H1 (cell line): ENCODE results near the gene ANKS1B. TPM values are rescaled to one million over a fixed set of nuclear protein-coding genes. Genes with fewer than 3 reads are reported as not detected.

Experiments
- CTCF ChIA-PET: fragments of 300-600 bp; sonication (Branson Sonifier 250); formaldehyde crosslinking; loops from one replicate; lab custom pipeline; 2021; ENCODE audit not compliant: partially characterized antibody; lab: Charles Lee
- POLR2A ChIA-PET: fragments of 300-600 bp; sonication (Branson Sonifier 250); formaldehyde crosslinking; loops from one replicate; lab custom pipeline; 2021; ENCODE audit warnings: inconsistent platforms; ENCODE audit not compliant: partially characterized antibody; lab: Charles Lee
- DNase-seq, 2 experiments: peaks; one replicate each; pipeline versions ENCODE4 v3.0.0 to v3.0.0-alpha.2; 2010 to 2022; ENCODE audit warnings: low spot score in 2 of 2, low read depth in 1 of 2, mixed read lengths in 1 of 2
- FAIRE-seq: peaks from 2 replicates; lab custom pipeline; 2011; peaks lifted over from hg19 to GRCh38; lab: Jason Lieb, UNC
- H2AFZ ChIP-seq: 2 replicates; pipeline ENCODE4 v1.8.1; 2012; ENCODE audit warnings: low read length, inconsistent platforms
- H2AK5ac ChIP-seq: 2 replicates; pipeline ENCODE4 v1.6.1; 2013; ENCODE audit warnings: low read depth, low read length
- H2BK120ac ChIP-seq: replicated peaks from 2 replicates; pipeline ENCODE3; 2013; ENCODE audit warnings: low read depth, low read length, inconsistent platforms
- H2BK12ac ChIP-seq: 2 replicates; pipeline ENCODE4 v1.6.1; 2013; ENCODE audit warnings: low read depth, low read length
- H2BK15ac ChIP-seq: 2 replicates; pipeline ENCODE4 v1.6.1; 2013; ENCODE audit warnings: low read length
- H2BK20ac ChIP-seq: 2 replicates; pipeline ENCODE4 v1.6.1; 2013; ENCODE audit warnings: low read length
- H2BK5ac ChIP-seq: 2 replicates; pipeline ENCODE4 v1.6.1; 2013; ENCODE audit warnings: low read depth, low read length
- H3K14ac ChIP-seq: 2 replicates; pipeline ENCODE4 v1.6.1; 2013; ENCODE audit warnings: inconsistent platforms; ENCODE audit not compliant: insufficient read length
- H3K18ac ChIP-seq: 2 replicates; pipeline ENCODE4 v1.6.1; 2013; ENCODE audit warnings: low read length; ENCODE audit errors: extremely low read depth
- H3K23ac ChIP-seq: 2 replicates; pipeline ENCODE4 v1.6.1; 2013; ENCODE audit warnings: inconsistent platforms; ENCODE audit not compliant: insufficient read length
- H3K23me2 ChIP-seq: 2 replicates; pipeline ENCODE4 v1.6.1; 2013; ENCODE audit warnings: low read depth, low read length
- H3K27ac ChIP-seq: 2 replicates; pipeline ENCODE4 v1.6.1; 2011; ENCODE audit warnings: low read depth, low read length, inconsistent platforms
- H3K27me3 ChIP-seq, 4 experiments: replicated peaks in 1 of 4; 1 replicate in 1 of 4; 2 replicates in 3 of 4; pipeline versions ENCODE4 v1.6.1 to v1.8.1; 2011 to 2013; ENCODE audit warnings: low read length in 3 of 4, mild to moderate bottlenecking in 3 of 4, inconsistent platforms in 2 of 4, mixed read lengths in 2 of 4, moderate library complexity in 1 of 4; ENCODE audit not compliant: control insufficient read depth in 3 of 4, insufficient read depth in 3 of 4; ENCODE audit errors: extremely low read depth in 1 of 4
- H3K36me3 ChIP-seq, 4 experiments: 2 replicates each; pipeline versions ENCODE4 v1.6.1 to v1.8.1; 2011 to 2013; ENCODE audit warnings: mild to moderate bottlenecking in 4 of 4, low read length in 3 of 4, moderate library complexity in 2 of 4, control low read depth in 1 of 4, inconsistent platforms in 1 of 4; ENCODE audit not compliant: insufficient read depth in 4 of 4, control insufficient read depth in 2 of 4
- H3K4ac ChIP-seq: replicated peaks from 2 replicates; pipeline ENCODE3; 2013; ENCODE audit warnings: low read length, low read depth, mixed read lengths, inconsistent platforms; ENCODE audit not compliant: insufficient read length
- H3K4me1 ChIP-seq, 4 experiments: replicated peaks in 1 of 4; 1 replicate in 1 of 4; 2 replicates in 3 of 4; pipeline versions ENCODE4 v1.6.1 to v1.8.1; 2011 to 2013; ENCODE audit warnings: low read length in 3 of 4, inconsistent platforms in 2 of 4, mixed read lengths in 1 of 4; ENCODE audit not compliant: insufficient read depth in 4 of 4, control insufficient read depth in 3 of 4
- H3K4me2 ChIP-seq, 2 experiments: 2 replicates each; pipeline versions ENCODE4 v1.6.1 to v1.8.1; 2011 to 2013; ENCODE audit warnings: low read depth in 2 of 2, low read length in 2 of 2, control low read depth in 1 of 2, inconsistent platforms in 1 of 2, mild to moderate bottlenecking in 1 of 2; ENCODE audit not compliant: insufficient read depth in 1 of 2
- H3K4me3 ChIP-seq, 4 experiments: fragments of 200-600, 300-600 bp in 1 of 4; sonication (generic), shearing (Covaris generic), sonication (Bioruptor Twin) in 1 of 4; 2 replicates each; pipeline versions ENCODE4 v1.5.1 to v1.8.1; 2011 to 2016; ENCODE audit warnings: low read length in 4 of 4, low read depth in 3 of 4, control low read depth in 2 of 4, inconsistent platforms in 2 of 4, mild to moderate bottlenecking in 2 of 4, mixed read lengths in 1 of 4, moderate library complexity in 1 of 4; ENCODE audit not compliant: insufficient read depth in 2 of 4; ENCODE audit errors: extremely low read depth in 1 of 4
- H3K56ac ChIP-seq: replicated peaks from 2 replicates; pipeline ENCODE3; 2013; ENCODE audit warnings: low read depth, mild to moderate bottlenecking, mixed read lengths, low read length, inconsistent platforms; ENCODE audit not compliant: insufficient read length
- H3K79me1 ChIP-seq: 2 replicates; pipeline ENCODE4 v1.6.1; 2013; ENCODE audit warnings: low read depth, low read length, control low read depth
- H3K79me2 ChIP-seq, 2 experiments: 2 replicates each; pipeline versions ENCODE4 v1.6.1 to v1.8.1; 2012 to 2013; ENCODE audit warnings: low read length in 2 of 2, mild to moderate bottlenecking in 2 of 2, inconsistent platforms in 1 of 2; ENCODE audit not compliant: insufficient read depth in 2 of 2, control insufficient read depth in 1 of 2
- H3K9ac ChIP-seq, 4 experiments: replicated peaks in 1 of 4; 1 replicate in 1 of 4; 2 replicates in 3 of 4; pipeline versions ENCODE4 v1.6.1 to v1.8.1; 2011 to 2013; ENCODE audit warnings: low read depth in 3 of 4, low read length in 3 of 4, control low read depth in 2 of 4, mild to moderate bottlenecking in 2 of 4, moderate library complexity in 2 of 4, inconsistent platforms in 1 of 4; ENCODE audit errors: extremely low read depth in 1 of 4
- H3K9me3 ChIP-seq, 2 experiments: 2 replicates each; pipeline versions ENCODE4 v1.6.1 to v1.8.1; 2012 to 2013; ENCODE audit warnings: mild to moderate bottlenecking in 2 of 2, moderate library complexity in 2 of 2, control low read depth in 1 of 2, inconsistent platforms in 1 of 2, low read depth in 1 of 2, low read length in 1 of 2, mixed read lengths in 1 of 2; ENCODE audit not compliant: insufficient read depth in 2 of 2
- H4K20me1 ChIP-seq, 2 experiments: replicated peaks in 1 of 2; 2 replicates each; pipeline versions ENCODE3 to v1.8.1; 2011 to 2013; ENCODE audit warnings: inconsistent platforms in 2 of 2, low read length in 2 of 2, mild to moderate bottlenecking in 1 of 2; ENCODE audit not compliant: insufficient read depth in 2 of 2, control insufficient read depth in 1 of 2
- H4K5ac ChIP-seq: 2 replicates; pipeline ENCODE4 v1.6.1; 2013; ENCODE audit warnings: low read length, low read depth, mixed read lengths, inconsistent platforms; ENCODE audit not compliant: insufficient read length
- H4K8ac ChIP-seq: 2 replicates; pipeline ENCODE4 v1.8.0; 2013; ENCODE audit warnings: mild to moderate bottlenecking, moderate library complexity, low read length, inconsistent platforms; ENCODE audit not compliant: insufficient read depth; ENCODE audit errors: extremely low read depth
- H4K91ac ChIP-seq: replicated peaks from 2 replicates; pipeline ENCODE3; 2013; ENCODE audit warnings: low read length, mixed read lengths, inconsistent platforms; ENCODE audit not compliant: insufficient read length
- CHD2 ChIP-seq: IDR thresholded peaks from 2 replicates; pipeline ENCODE4 v1.6.1; 2012; ENCODE audit warnings: low read length, improper control_type of control experiment
- EP300 ChIP-seq, 2 experiments: IDR thresholded peaks; 1 replicate in 1 of 2; 2 replicates in 1 of 2; pipeline ENCODE4 v1.6.1; 2011 to 2012; ENCODE audit warnings: low read depth in 2 of 2, low read length in 2 of 2, mild to moderate bottlenecking in 2 of 2, borderline replicate concordance in 1 of 2, inconsistent platforms in 1 of 2, moderate library complexity in 1 of 2
- JUND ChIP-seq: IDR thresholded peaks from 2 replicates; pipeline ENCODE4 v1.6.1; 2011; ENCODE audit warnings: mild to moderate bottlenecking, improper control_type of control experiment, low read length
- TEAD4 ChIP-seq: IDR thresholded peaks from 2 replicates; pipeline ENCODE4 v1.6.1; 2012; ENCODE audit warnings: low read depth, low read length, inconsistent platforms, mixed read lengths
- WGBS, 2 experiments: shearing (Covaris generic) in 1 of 2; methylation state at CpG; one replicate each; pipeline versions ENCODE4 v1.1.6 to v1.1.7; 2013 to 2015; ENCODE audit warnings: low lambda C conversion rate in 2 of 2, mixed read lengths in 2 of 2, inconsistent platforms in 1 of 2, low coverage in 1 of 2, missing lambda C conversion rate in 1 of 2; ENCODE audit not compliant: insufficient replicate concordance in 2 of 2, insufficient coverage in 1 of 2, insufficient read length in 1 of 2; ENCODE audit errors: extremely low coverage in 1 of 2, missing lambda C conversion rate in 1 of 2; 5-methylcytosine and 5-hydroxymethylcytosine counted together
- polyA plus RNA-seq, 7 experiments: library from polyadenylated mRNA; depleted of rRNA in 3 of 7; stranded (reverse) in 5 of 7; unstranded in 2 of 7; fragments of >200 nt in 5 of 7; fragments of 200-250 nt in 2 of 7; gene quantifications; 1 replicate in 5 of 7; 2 replicates in 1 of 7; 4 replicates in 1 of 7; pipeline versions ENCODE4 v1.2.1 to v1.2.3, GENCODE V29; 2011 to 2013; ENCODE audit warnings: missing spikeins in 2 of 7, mixed read lengths in 2 of 7
- total RNA-seq: library from RNA; stranded (reverse); fragmentation: NEBNext Ultra II Directional; extraction: Animal tissue kit (Norgen Biotek cat#: 25700); gene quantifications from 2 replicates; pipeline ENCODE4 v1.2.1, GENCODE V29; 2021

Gene ANKS1B
- total and polyA plus RNA-seq, 2 of the 8 experiments (the other 6 are each of a cell fraction or from before 2014, with no cell fraction given) = 2.7 to 6.1 TPM

DNA sequence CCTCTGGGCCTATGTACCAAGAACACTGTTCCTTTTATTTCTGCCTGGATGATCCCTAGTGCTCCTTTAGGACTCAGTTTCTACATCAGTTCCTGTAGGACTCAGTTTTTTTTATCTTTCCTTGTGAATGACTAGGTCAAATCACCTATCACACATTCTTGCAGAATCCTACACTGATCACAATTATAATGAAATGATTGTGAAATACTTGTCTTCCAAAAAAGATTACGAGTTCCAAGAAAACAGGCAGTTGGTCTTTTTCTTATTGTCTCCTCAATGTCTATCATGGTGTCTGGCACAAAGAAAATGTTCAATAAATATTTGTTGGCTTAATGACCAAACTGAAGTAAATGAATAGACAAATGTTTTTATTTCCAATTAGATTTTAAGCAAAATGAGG lies 432.7 kb downstream of the ANKS1B start:
- H3K79me2 ChIP-seq = no peaks in the 10 kb centered on the region
- POLR2A ChIA-PET = no interaction called here
- no peak overlapping the region for H2BK12ac ChIP-seq
- H3K56ac ChIP-seq = no peak overlapping the region
- H3K4me1 ChIP-seq = no peaks in the 10 kb centered on the region
- H2AFZ ChIP-seq = no peak overlapping the region
- H3K4me2 ChIP-seq = no peak overlapping the region
- H2BK20ac ChIP-seq = no peak overlapping the region
- no peak overlapping the region for H2BK5ac ChIP-seq
- H3K9ac ChIP-seq = no peak overlapping the region
- TF ChIP-seq CHD2 (no peak), TEAD4 (no peak), JUND (no peak), EP300 (IDR thresholded peaks at IDR 0.05; ENCODE audit: borderline replicate concordance in 1 of 2, low read depth in 2 of 2, low read length in 2 of 2) (no peak)
- no peaks in the 10 kb centered on the region for H3K9me3 ChIP-seq
- H3K4me3 ChIP-seq = no peak overlapping the region
- DNase-seq = no peak
- no peak overlapping the region for H2BK15ac ChIP-seq
- H3K23me2 ChIP-seq = no peaks in the 10 kb centered on the region
- no peaks in the 10 kb centered on the region for H4K20me1 ChIP-seq
- no peak overlapping the region for H4K5ac ChIP-seq
- 84% methylated on average over 1 of the region's 1 CpG; no CpG with 5 or more reads in 1 of the 2 experiments for WGBS, 2 experiments
- no peak overlapping the region for H3K14ac ChIP-seq
- no peaks in the 10 kb centered on the region for H3K27me3 ChIP-seq
- no peak overlapping the region for H4K8ac ChIP-seq
- H3K18ac ChIP-seq = no peak overlapping the region
- H2BK120ac ChIP-seq = no peak overlapping the region
- H3K4ac ChIP-seq = no peak overlapping the region
- no peak overlapping the region for H3K23ac ChIP-seq
- H3K36me3 ChIP-seq = no peaks in the 10 kb centered on the region
- FAIRE-seq = no peak
- no peak overlapping the region for H3K27ac ChIP-seq
- no peaks in the 10 kb centered on the region for H3K79me1 ChIP-seq
- CTCF ChIA-PET = no interaction called here
- H4K91ac ChIP-seq = no peak overlapping the region
- H2AK5ac ChIP-seq = no peak overlapping the region
